ENCODE results near the gene NEDD4L.
A peak's percentile ranks its signal among the peaks of the same experiment; 100 is the strongest.
"Not testable (repeated sequence)": the region's sequence is repeated elsewhere in the genome, so short reads cannot be mapped to it uniquely, and the experiment has no call there.

The NEDD4L gene

GRCh38 chr18:58026857-58027256 is 17.2 kb upstream of the NEDD4L start:
- DNase-seq (ENCODE audit: low read depth): no peak

GRCh38 chr18:58027341-58027740 is 16.7 kb upstream of the NEDD4L start:
- DNase-seq (ENCODE audit: low read depth): no peak

DNA sequence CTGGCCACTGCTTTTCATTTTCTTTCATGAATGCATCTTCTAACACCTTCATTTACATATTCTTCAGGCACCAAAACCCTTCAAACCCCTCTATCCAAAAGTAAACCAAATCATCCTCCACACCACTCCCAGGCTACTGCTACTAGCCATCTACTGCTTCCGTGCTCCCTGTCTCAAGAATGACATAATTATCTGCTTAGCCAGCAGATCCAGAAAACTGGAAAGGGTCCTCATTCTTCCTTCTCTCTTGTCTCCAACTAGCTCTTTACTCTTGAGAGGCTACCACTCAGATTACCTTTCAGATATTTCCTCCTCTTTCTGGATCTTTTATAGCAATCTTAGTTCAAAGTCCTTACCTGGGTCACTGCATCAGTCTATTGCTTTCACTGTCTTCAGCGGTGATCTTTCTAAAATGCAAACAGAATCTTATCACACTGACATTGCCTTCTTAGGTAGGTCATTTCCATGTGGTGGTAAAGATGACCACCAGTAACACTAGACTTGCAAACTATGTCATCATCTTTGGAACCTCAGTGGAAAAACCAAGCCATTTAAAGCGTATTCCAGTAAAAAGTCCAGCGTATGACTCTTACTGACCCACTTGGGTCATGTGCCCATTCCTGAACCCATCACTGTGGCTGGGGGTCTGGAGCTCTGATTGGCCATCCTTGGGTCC is 15.8 kb upstream of the NEDD4L start:
- no peak for DNase-seq (ENCODE audit: low read depth)

GRCh38 chr18:58032233-58032632 is 11.8 kb upstream of the NEDD4L start:
- DNase-seq (ENCODE audit: low read depth): no peak

DNA sequence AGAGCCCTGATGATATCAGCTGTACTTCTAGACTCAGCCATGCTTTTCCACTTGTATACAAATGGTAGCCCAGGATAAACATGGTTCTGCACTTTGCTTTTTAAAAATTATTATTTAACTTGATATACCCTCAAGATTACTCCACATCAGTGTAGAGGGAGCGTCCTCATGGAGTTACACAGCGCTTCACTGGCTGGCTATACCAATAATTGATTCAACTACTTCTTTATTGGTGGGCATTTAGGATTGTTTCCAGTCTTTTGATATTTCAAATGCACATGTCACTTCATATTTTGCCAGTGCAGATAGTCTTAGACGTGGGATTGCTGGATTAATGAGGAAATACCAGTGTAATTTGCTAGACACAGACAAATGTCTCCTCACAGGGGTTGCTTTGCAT is 10.8 kb upstream of the NEDD4L start:
- no peak for DNase-seq (ENCODE audit: low read depth)

DNA sequence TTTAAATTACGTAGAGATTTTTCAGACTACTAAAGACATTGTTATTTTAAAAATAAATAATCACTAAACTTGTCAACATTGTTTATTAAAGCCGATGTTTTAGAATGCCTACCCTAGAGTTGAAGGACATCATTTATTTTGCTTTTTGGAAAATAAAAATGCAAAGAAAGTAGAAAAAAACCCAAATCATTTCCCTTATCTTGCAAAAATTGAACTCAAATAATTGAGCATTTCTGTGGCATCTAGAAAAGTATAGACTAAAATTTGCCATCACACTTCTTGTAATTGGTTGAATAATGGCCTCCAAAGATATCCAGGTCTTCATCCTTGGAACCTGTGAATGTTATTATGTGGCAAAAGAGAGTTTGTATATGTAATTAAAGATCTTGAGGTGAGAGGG is 9.7 kb upstream of the NEDD4L start:
- no peak for DNase-seq (ENCODE audit: low read depth)

DNA sequence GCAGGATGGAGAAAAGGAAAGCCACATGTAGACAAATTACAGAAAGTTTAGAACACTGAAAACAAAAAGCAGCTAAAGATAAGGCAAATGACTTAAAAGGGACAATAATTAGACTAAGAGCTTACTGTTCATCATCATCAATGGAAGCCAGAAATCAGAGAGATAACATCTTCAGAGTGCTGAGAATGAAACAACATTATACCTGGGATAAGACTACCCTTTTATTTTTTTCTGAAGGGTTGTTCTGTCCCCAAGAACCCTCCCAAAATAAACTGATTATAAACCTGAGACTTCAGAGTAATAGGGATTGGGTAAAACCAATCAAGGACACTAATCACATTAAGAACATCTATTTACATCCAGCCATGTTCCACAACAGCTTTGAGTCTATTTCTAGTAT is 6.9 kb upstream of the NEDD4L start:
- no peak for DNase-seq (ENCODE audit: low read depth)

DNA sequence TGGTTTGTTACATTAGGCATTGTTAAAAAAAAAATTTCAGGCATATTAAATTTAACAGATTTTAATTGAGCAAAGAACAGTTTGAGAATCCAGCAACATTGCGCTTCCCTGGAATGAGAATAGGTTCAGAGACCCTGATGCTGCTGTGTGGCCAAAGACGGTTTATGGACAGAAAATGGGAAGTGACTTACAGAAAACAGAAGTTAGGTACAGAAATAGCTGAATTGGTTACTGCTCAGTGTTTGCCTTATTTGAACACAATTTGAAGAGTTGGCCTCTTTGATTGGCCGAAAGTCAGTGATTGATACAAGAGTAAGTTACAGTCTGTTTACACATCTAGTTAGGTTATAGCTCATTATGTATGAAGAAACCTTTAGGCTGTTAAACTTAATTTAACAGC is 6.0 kb upstream of the NEDD4L start:
- DNase-seq (ENCODE audit: low read depth): no peak

GRCh38 chr18:58041633-58042032 is 2.4 kb upstream of the NEDD4L start:
- no peak for DNase-seq (ENCODE audit: low read depth)

- DNase-seq (ENCODE audit: low read depth): no peak
These were observed 1.1 kb upstream of the NEDD4L start for GRCh38 chr18:58042826-58043490.

- DNase-seq (ENCODE audit: low read depth): peak; percentile 23
These were observed 580 bp downstream of the NEDD4L start for GRCh38 chr18:58044370-58045241.

DNA sequence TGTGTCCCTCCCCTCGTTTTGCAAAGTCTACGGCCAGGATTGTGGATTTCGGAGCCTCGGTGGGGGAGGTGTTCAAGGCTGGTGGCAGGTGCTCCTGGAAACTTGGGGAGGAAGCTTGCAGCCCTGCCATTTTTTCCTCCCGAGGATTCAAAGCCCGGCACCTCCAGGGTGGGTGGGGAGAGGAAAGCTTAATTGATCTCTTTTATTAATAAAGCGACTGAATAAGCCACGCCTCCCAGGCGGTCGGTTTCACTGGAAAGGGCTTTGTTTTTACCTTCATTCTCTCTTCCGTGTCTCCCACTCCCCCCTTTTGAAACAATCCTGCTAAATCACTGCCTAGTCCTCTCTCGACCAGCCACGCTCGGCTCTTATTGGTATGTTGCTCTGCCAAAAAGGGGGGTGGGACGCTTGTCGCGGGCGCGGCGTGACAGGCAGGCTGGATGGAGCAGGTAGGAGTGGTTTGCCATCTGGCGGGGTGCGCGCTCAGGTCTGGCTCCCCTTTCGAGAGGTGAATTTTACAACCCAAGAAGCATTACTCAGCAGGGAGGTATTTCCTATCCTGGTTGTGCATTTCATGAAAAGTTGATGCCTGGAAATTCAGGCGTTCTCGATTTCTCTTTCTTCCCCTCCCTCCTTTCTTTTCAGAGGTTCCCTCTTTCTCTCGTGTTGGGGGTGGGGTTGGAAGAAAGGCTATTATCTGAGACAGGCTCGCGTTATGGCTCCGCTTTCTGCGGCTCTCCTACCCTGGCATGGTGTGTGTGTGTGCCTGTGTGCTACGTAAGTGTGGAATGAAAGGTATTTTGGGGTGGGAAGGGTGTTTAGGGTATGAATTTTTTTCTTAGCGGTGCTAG is 1.4 kb downstream of the NEDD4L start:
- DNase-seq (ENCODE audit: low read depth): peak; percentile 42

DNA sequence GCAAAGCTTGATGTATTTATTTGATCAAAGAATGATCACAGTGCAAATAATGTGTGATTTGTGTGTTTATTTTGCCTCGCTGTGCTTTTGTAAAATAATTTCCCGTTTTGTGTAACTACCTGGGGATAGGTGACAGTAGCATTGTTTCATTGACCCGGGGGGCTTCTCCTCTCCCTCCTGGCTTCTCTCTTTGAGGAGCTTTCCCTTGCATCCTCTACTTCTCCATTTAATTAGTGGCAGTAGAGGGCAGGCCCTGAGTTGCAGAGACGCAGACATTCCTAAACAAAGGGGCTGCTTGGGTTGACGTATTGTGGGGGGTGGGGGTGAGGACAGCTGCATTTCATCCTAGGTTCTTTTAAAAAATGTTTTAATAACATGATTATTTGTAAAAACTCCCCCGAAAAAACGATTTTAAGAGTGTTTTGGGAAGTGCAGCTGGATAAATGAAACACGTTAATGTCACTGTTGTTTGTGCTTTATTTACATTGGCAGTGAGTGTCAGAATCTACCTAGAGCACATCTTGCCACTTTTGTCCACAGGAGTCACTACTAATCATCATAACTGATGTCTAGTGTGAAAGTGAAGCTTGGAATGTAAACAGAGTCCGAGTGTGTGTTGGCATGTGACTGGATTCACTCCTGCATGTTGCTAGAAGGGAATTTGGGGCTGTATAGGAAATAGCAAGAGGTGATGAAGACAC is 2.2 kb downstream of the NEDD4L start:
- no peak for DNase-seq (ENCODE audit: low read depth)

DNA sequence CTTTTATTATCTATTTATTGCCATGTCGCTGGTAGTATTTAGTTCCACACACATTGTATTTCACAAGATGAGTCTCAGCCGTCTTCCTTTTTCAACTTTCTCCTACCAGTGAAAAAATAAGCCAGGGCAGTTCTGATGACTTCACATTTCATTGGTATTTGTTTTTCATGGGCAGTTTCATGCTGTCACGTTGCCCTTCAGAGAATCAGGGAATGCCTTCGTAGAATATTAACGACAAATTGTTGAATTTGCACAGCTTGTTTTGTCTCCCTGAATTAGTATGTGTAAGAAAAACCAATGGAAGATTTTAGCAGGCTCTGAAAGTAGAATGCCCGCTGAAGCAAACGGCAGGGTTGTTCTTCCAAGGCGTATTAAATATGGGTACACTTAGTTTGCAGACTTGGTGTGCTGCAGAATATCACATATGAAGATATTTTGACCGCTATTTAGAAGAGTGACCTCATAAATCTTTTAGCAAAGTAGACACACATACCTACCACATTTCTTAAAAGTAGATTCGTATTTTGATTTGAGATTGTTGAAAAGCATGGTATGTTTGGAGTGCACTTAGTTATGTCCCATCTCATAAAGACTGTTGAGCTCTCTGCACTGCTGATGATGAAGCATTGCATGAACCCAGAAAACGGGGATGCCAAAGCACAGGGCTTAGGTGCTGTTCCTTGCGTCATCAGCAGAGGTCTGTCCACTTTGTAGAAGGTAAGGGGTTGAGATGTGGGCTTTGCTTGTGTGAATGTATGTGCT is 2.9 kb downstream of the NEDD4L start:
- no peak for DNase-seq (ENCODE audit: low read depth)

DNA sequence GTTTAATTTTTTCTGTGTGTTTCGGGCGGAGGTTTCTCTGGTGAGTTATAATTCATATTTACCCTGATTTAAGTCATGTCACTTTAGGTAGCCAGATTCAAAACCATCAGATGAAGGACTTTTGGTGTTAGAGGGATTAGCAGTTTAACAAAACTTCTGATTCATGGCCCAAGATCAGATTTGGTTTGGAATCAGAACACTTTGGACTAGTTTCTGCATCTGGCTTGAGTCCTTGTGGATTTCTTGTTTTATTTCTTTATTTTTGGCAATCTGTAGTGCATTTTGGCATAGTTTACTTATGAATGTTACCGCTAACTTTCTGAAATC is 3.5 kb downstream of the NEDD4L start:
- no peak for DNase-seq (ENCODE audit: low read depth)

DNA sequence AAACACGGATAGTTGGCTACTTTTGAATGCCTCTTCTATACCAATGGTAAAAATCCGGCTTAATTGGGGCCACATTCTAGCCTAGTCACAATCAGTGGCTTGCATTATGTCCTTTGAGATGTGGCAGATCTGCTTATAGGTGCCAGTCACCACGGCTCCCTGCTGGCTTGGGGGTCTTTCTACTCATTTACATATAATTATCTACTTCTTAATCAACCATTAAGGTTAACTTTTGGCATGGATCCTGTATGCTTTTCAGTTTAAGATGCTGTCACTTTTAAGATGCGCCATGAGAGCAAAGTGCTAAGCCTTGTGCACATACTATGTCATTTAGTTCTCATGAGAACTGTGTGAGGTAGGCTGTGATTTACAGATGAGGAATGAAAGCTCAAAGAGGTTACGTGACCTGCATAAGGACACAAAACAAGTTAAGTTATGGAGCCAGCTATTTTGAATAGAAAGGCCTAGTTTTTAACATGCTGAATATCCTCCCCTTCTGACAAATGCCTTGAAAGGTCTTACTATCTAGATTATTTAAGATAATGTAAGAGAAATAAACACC is 4.1 kb downstream of the NEDD4L start:
- DNase-seq (ENCODE audit: low read depth): no peak

- DNase-seq (ENCODE audit: low read depth): no peak
These were observed 5.1 kb downstream of the NEDD4L start for GRCh38 chr18:58049000-58049688.

- not testable (repeated sequence) for DNase-seq (ENCODE audit: low read depth)
These were observed 6.9 kb downstream of the NEDD4L start for GRCh38 chr18:58050963-58051362.

GRCh38 chr18:58051765-58052460 is 7.9 kb downstream of the NEDD4L start:
- no peak for DNase-seq (ENCODE audit: low read depth)

Measured in HS-27A (cell line).